ENCODE results near the gene PLAU.

PLAU gene

DNA sequence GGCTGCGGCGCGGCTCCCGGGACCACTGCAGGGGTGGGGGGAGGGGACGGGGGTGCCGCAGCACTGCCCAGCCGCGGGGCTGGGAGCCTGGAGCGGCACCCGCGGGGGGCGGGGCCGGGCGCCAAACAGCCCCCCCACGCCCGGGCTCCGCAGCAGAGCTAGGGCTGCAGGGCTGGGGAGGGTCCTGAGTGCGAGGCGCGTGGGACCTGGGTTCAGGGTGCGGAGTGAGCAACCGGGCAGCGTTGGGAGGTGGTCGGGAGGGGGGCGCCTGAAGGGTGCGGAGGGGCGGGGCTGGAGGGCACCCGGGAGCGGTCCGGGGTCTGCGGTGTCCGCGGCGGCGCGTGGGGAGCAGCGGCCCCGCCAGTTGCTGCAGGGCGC is 37.1 kb upstream of the PLAU start:
- H3F3A ChIP-seq (ENCODE audit: control insufficient read depth, insufficient read depth) = no peaks in the 10 kb centered on the region; the same call in 1 of the 2 replicates
- H3K27me3 ChIP-seq (ENCODE audit: control insufficient read depth, low read length) = 0 out of 2 replicates have a peak, but pooled peaks cover 5% of the 10 kb centered on the region
- no peak overlapping the region for H3K27ac ChIP-seq (ENCODE audit: low read depth, low read length)
- peaks cover 6% of the 10 kb centered on the region for H3K79me2 ChIP-seq (ENCODE audit: control insufficient read depth, low read length)
- H3K4me2 ChIP-seq (ENCODE audit: low read length) = peak overlapping the region; percentile 63
- H4K20me1 ChIP-seq (ENCODE audit: control insufficient read depth, insufficient read depth, low read depth, low read length) = peaks cover 4% of the 10 kb centered on the region; the same call in 1 of the 2 replicates
- H3K9me2 ChIP-seq (replicated peaks; ENCODE audit: control insufficient read depth, low read length) = no peaks in the 10 kb centered on the region
- TF ChIP-seq EZH2phosphoT487 (IDR thresholded peaks at IDR 0.05; ENCODE audit: borderline replicate concordance, low read length) = no peak
- TF ChIP-seq, protein P1, sequence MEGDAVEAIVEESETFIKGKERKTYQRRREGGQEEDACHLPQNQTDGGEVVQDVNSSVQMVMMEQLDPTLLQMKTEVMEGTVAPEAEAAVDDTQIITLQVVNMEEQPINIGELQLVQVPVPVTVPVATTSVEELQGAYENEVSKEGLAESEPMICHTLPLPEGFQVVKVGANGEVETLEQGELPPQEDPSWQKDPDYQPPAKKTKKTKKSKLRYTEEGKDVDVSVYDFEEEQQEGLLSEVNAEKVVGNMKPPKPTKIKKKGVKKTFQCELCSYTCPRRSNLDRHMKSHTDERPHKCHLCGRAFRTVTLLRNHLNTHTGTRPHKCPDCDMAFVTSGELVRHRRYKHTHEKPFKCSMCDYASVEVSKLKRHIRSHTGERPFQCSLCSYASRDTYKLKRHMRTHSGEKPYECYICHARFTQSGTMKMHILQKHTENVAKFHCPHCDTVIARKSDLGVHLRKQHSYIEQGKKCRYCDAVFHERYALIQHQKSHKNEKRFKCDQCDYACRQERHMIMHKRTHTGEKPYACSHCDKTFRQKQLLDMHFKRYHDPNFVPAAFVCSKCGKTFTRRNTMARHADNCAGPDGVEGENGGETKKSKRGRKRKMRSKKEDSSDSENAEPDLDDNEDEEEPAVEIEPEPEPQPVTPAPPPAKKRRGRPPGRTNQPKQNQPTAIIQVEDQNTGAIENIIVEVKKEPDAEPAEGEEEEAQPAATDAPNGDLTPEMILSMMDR (IDR thresholded peaks at IDR 0.05; ENCODE audit: low read depth, low read length, poor library complexity, severe bottlenecking) = no peak
- H3K4me3 ChIP-seq (ENCODE audit: low read length) = peak overlapping the region; percentile 82
- H3K9me3 ChIP-seq (ENCODE audit: control insufficient read depth, insufficient read depth, low read length) = no peaks in the 10 kb centered on the region
- H3K4me1 ChIP-seq (ENCODE audit: control insufficient read depth, low read length) = peaks cover 16% of the 10 kb centered on the region
- peaks cover 7% of the 10 kb centered on the region; the same call in 1 of the 2 replicates for H3K36me3 ChIP-seq (ENCODE audit: control insufficient read depth, low read length)

- Histone ChIP-seq H3K36me3 (ENCODE audit: control insufficient read depth, low read length) (peaks cover 7% of the 10 kb centered on the region; the same call in 1 of the 2 replicates), H3K4me1 (ENCODE audit: control insufficient read depth, low read length) (peaks cover 19% of the 10 kb centered on the region), H3K79me2 (ENCODE audit: control insufficient read depth, low read length) (peaks cover 6% of the 10 kb centered on the region), H3K27me3 (ENCODE audit: control insufficient read depth, low read length) (0 out of 2 replicates have a peak, but pooled peaks cover 5% of the 10 kb centered on the region), H3K4me3 (ENCODE audit: low read length) (peak within 1 kb of the TSS; percentile 82), H3K9me2 (replicated peaks; ENCODE audit: control insufficient read depth, low read length) (no peaks in the 10 kb centered on the region), H3K27ac (ENCODE audit: low read depth, low read length) (no peak within 1 kb of the TSS), H3F3A (ENCODE audit: control insufficient read depth, insufficient read depth) (no peaks in the 10 kb centered on the region; the same call in 1 of the 2 replicates), H3K9me3 (ENCODE audit: control insufficient read depth, insufficient read depth, low read length) (no peaks in the 10 kb centered on the region), H4K20me1 (ENCODE audit: control insufficient read depth, insufficient read depth, low read depth, low read length) (peaks cover 4% of the 10 kb centered on the region; the same call in 1 of the 2 replicates), H3K4me2 (ENCODE audit: low read length) (peak within 1 kb of the TSS; percentile 94)
- no peak for TF ChIP-seq EZH2phosphoT487 (IDR thresholded peaks at IDR 0.05; ENCODE audit: borderline replicate concordance, low read length)
- TF ChIP-seq, protein P1 (IDR thresholded peaks at IDR 0.05; ENCODE audit: low read depth, low read length, poor library complexity, severe bottlenecking) = no peak
Observed at GRCh38 chr10:73874267-73875138, 36.4 kb upstream of the PLAU start, which contains the start of gene CAMK2G. CAMK2G (minus strand) TSS chr10:73874555; CDS start chr10:73874461, 94 bp downstream.

DNA sequence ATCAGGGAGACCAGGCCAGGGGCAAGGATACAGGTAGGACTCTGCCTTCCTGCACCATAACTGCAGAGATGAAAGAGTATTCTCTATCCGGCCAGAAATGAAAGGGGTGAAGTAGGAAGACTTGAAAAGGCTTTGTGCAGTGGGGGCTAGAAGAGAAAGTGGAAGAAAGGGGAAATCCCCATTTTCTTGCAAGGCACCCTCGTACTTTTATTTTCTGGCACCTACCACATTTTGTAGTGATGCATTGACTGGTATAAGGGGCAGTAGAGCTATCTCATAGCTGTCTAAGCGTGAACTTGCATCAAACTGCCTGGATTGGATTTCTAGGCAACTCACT is 35.8 kb upstream of the PLAU start:
- peaks cover 25% of the 10 kb centered on the region for H3K4me1 ChIP-seq (ENCODE audit: control insufficient read depth, low read length)
- H4K20me1 ChIP-seq (ENCODE audit: control insufficient read depth, insufficient read depth, low read depth, low read length) = peaks cover 4% of the 10 kb centered on the region; the same call in 1 of the 2 replicates
- peak overlapping the region; percentile 68 for H3K4me3 ChIP-seq (ENCODE audit: low read length)
- peaks cover 6% of the 10 kb centered on the region for H3K79me2 ChIP-seq (ENCODE audit: control insufficient read depth, low read length)
- peaks cover 7% of the 10 kb centered on the region; the same call in 1 of the 2 replicates for H3K36me3 ChIP-seq (ENCODE audit: control insufficient read depth, low read length)
- TF ChIP-seq, protein P1 (IDR thresholded peaks at IDR 0.05; ENCODE audit: low read depth, low read length, poor library complexity, severe bottlenecking) = no peak
- TF ChIP-seq EZH2phosphoT487 (IDR thresholded peaks at IDR 0.05; ENCODE audit: borderline replicate concordance, low read length) = no peak
- H3K9me2 ChIP-seq (replicated peaks; ENCODE audit: control insufficient read depth, low read length) = no peaks in the 10 kb centered on the region
- H3K27ac ChIP-seq (ENCODE audit: low read depth, low read length) = no peak overlapping the region
- no peaks in the 10 kb centered on the region for H3K9me3 ChIP-seq (ENCODE audit: control insufficient read depth, insufficient read depth, low read length)
- H3K4me2 ChIP-seq (ENCODE audit: low read length) = peak overlapping the region; percentile 94
- 0 out of 2 replicates have a peak, but pooled peaks cover 5% of the 10 kb centered on the region for H3K27me3 ChIP-seq (ENCODE audit: control insufficient read depth, low read length)
- no peaks in the 10 kb centered on the region for H3F3A ChIP-seq (ENCODE audit: control insufficient read depth, insufficient read depth)

Data from DOHH2 (cell line).